Mesenteric fat pad (tissue), 1 donor: ENCODE data around the gene WNT11. TPM values are rescaled to one million over a fixed set of nuclear protein-coding genes. Genes with fewer than 3 reads are reported as not detected.

Source experiments
- DNase-seq: peaks from one replicate; pipeline ENCODE4 v3.0.0-alpha.2; 2020; ENCODE audit warnings: low spot score
- total RNA-seq: library from RNA; stranded (reverse); fragmentation: NEBNext Ultra II Directional; extraction: Animal tissue kit (Norgen Biotek cat#: 25700); gene quantifications from one replicate; pipeline ENCODE4 v1.2.1, GENCODE V29; 2021
- donor health status: DM: yes; HTN: yes; CAD: no.

Gene WNT11
- total RNA-seq, 1 donor from 2014 or later, result 34.1 TPM

DNA sequence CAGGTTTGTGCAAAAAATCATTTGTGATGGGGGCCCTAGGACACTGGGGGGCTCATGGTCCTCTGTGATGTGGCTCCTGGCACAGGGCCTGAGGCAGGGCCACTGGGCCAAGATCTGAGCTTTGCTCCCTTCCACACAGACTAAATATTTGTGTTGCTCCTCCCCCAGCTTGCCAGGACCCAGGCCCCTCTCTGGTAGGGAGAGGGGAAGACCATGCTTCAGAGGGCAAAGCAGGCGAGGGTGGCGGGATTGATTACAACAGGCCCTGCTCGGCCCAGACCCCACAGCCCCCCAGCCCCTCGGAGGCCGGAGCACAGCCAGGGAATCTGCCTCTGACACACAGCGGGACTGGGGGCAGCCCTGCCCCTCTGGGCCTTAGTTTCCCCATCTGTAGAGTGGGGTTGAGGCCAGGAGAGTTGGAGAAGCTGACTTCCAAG, 29.0 kb downstream of the WNT11 start:
- DNase-seq, result no peak

- DNase-seq, result no peak
Observed at GRCh38 chr11:76176463-76176862, 29.8 kb downstream of the WNT11 start.

- DNase-seq, result no peak
Observed at GRCh38 chr11:76175783-76176182, 30.5 kb downstream of the WNT11 start.

DNA sequence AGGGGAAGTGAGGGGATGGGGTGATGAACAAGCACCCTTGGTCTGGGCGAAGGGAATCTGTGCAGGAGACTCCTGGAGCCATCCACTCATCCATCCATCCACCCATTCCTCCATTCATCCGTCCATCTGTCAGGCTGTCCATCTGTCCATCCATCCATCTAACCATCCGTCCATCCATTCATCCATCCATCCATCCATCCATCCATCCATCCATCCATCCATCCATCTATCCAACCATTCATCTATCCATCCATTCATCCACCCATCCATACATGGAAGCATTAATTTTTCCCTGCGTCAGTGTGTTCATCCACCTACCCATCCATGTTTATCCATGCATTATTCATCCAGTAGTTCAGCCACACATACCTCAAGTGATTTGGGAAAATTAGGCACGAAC, 32.0 kb downstream of the WNT11 start:
- no peak for DNase-seq

GRCh38 chr11:76173663-76174062, 32.6 kb downstream of the WNT11 start:
- DNase-seq, result no peak

- no peak for DNase-seq
Observed at GRCh38 chr11:76172583-76172982, 33.7 kb downstream of the WNT11 start.

DNA sequence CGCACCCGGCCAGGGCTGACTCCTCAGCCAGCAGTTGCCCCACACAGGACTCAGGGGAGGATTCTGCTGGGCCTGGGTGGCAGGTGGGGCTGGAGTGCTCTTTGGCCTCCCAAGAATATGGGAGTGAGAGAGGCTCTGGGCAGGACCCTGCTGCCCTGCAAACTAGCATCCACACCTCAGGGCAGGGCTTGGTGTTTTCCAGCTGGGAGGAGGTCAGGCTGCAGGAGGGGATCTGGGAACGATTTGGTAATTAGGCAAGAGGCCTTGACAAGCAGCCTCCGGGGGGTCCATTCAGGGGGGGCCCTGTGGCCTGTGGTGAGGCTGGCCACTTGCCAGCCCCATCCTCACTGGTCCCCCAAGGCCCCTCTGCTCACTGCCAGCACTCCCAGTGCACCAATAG, 35.8 kb downstream of the WNT11 start:
- DNase-seq, result no peak

- DNase-seq, result no peak
Observed at GRCh38 chr11:76169473-76169896, 36.8 kb downstream of the WNT11 start.

DNA sequence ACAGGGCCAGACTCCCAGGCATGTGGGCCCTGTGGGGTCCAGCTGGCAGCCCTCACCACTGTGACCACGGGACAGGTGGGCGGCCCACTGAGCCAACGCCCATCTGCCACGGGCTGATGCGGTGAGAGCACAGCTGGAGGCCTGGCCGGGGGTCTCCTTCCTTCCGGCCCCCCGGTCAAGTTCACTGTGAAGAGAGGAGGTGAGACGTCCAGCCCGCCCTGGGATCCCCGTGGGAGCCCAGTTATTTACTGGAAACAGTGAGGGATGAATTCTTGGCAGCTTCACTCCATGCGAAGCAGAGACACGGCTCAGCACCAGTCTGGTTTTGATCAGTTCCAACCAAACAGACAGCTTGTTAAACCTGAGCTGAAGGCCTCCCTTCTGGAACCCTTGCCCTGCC, 38.7 kb downstream of the WNT11 start:
- DNase-seq, result no peak

DNA sequence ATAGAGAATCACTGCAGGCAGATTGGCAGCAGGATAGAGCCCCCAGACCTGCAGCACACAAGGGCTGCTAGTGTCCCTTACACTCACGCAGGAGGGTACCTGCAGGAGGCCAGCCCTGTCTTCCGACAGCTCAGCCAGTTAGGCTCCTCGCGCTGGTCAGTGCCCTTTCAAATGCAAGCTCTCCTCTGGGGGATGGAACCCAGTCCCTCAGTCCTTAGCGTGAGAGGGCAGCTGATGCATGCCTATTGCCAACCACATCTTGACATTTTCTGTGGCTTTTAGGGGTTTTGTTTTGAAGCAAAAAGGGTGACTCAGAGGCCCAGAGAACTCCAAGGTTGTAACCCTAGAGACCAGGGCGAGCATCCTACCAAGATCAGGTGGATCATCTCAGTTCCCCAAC, 40.0 kb downstream of the WNT11 start:
- no peak for DNase-seq

- DNase-seq, result no peak
Observed at GRCh38 chr11:76164861-76165751, 41.2 kb downstream of the WNT11 start.

DNA sequence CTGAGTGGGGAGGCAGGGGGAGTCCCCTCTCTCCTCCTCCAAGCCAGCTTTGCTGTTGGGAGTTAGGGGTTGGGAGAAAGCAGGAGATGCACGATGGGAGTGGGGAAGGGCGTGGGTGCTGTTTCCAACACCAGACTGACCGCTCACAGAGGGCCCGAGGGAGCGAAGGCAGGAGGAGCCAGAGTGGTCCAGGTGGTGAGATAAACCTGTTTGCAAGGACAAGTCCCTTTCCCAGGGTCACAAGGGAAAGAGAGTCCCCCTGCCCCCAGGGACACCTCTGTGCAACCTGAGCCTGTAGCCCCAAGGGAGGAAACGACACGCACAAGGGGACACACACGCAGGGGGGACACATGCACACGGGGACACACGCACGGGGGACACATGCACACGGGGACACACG, 42.2 kb downstream of the WNT11 start:
- DNase-seq, result no peak

GRCh38 chr11:76163289-76163880, 42.9 kb downstream of the WNT11 start:
- no peak for DNase-seq

- DNase-seq, result no peak
Observed at GRCh38 chr11:76162336-76163288, 43.7 kb downstream of the WNT11 start.

DNA sequence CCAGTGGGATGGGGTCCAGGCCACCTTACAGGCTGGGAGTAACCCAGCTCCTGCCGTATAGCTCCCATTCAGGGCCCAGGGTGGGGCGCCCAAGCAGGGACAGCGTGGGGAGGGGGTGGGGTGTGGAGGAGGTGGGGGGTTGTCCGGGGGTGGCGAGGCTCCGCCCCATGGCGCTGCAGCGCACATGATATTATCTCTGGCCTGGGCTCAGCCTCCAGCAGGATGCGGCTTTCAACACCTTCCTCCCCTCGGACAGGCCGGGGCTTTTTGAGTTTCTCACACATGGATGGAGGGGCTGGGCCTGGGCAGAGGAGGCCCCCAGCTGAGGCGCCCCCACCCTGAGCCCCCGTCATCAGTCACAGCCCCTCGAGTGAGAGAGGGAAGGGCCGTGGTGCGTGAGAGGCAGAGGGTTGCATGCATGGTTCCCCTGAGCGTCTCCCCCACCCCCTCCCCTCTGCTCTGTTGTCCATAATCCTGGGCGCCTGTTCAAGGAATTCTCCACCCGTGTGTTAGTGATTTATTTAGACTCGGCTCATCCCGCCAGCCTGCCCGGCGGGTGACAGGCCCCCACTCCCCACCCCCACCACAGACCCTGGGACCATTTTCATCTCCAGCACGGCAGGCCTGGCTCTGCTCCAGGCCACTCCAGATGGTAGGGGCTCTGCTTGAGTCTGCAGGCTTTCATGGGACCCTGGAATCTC, 44.9 kb downstream of the WNT11 start:
- DNase-seq, result no peak

DNA sequence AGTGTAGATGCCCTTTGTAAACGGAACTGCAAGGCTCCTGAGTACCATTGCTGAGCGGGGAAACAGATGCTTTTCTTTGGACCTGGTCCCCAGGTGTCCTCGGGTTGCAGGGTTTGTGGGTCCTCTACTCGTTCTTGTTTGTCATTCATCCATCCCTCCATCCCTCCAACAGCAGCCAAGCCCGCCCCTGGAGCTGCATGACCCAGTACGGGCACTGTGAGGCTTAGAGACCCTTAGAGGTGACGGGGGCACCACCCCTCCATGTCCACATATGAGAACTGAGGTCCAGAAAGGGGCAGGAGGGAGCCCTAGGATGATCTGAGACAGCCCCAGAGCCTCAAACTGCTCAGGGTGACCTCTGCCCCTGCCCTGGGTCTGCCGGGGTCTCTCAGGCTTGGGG, 45.4 kb downstream of the WNT11 start:
- DNase-seq, result no peak

DNA sequence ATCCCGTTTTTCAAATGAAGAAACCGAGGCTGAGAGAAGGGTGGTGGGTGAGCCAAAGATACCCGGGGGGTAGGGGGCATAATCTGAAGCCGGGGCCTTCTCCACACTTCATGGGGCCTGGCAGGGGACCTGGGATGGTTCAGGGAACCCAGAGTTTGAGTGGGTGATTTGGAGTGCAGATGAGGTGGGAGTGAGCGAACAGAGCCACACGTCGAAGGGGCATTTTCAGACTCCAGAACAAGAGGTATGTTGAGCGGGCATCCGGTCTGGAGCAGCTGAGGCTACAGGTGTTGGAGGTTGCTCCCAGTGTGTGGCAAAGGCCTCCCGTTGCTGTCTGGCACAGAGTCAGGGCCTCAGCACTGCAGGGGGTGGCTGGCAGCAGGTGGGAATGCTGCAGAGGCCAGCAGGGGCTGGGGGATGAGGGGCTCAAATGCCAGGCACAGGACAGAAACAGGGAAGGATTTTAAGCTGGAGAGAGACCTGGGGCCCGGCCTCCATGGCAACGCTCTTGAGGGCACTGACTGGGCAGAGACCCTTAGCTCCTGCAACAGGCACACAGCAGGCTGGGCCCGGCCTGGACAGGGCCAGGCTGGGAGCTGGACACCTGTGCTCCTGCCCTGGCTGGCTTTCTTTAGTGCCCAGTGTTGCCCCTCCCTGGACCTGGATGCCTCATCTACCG, 46.2 kb downstream of the WNT11 start:
- no peak for DNase-seq

DNA sequence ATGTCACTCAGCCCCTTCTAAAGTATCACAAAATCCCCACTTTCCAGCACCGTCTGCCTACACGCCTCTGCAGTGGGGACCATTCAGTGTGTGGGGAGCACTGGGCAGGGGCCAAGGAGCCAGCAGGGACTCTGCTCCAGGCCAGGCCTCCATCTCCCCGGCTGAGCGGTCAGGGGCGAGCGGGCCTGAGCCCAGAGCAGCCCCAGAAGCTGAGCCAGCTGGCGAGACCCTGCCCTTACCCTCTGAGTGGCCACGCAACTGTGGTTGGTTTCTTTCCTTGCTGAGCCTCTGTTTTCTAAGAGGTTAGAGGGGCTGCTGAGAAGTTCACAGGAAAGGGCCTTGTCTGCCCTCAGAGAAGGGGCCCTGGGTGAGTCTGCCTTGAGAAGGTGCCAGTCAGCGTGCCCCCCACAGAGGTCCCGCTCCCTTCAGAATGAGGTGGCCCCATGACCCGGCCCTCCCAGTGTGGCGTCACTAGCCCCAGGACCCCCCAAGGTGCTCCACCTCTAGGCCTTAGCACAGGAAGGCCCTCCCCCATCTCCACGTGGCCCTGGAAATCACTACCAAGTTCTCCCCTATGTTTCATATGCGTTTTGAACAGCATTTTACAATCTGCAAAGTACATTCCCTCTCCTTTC, 46.9 kb downstream of the WNT11 start:
- DNase-seq, result no peak

DNA sequence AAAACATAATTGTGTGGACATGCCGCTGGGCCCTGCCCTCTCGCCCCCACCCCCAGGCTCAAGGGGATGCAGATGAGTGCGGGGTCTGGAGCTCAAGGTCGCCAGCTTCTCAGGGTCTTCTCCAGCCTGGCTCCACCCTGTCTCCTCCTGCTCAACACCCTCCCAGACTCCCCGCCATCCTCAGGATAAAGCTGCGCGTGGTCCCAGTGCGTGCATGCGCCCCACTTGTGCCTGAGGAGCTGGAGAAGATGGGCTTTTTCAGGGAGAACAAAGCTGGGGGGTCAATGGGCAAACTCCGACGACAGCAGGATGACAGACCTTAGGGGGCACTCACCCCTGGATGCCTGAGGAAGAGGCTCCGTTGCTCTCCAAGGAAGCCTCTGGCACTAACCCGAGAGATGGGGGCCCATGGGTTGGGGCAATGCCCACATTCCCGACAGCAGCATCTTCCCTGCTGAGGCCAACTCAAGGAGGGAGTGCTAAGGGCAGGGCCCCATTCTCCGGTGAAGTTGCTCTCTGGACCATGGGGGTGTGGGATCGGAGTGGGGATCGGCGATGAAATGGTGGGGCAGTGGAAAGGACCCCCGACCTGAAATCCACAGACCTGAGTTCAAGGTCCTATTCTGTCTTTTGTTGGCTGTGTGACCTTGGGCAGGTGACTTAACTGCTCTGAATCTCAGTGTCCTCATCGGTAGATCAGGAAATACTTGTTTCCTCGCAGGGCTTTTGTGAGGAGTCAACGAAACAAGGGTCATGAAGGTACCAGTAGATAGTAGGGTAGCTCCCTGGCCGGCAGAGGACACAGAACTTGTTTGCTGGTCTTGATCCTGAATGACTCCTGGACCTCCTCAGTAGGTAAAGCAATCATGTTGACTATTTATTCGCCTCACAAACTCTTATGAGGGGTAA, 47.7 kb downstream of the WNT11 start:
- DNase-seq, result no peak
